Neural crest cell (in vitro differentiated cells): ENCODE measurements around the gene IMPG2. TPM values are rescaled to one million over a fixed set of nuclear protein-coding genes. Genes with fewer than 3 reads are reported as not detected.
"Not testable (repeated sequence)": the region's sequence is repeated elsewhere in the genome, so short reads cannot be mapped to it uniquely, and the experiment has no call there.

Source experiments
- DNase-seq: peaks from one replicate; pipeline ENCODE4 v3.0.0; 2021; ENCODE audit warnings: low read depth, mixed read lengths, low spot score
- H3K27ac Mint-ChIP-seq: one replicate; pipeline ENCODE4 v1.8.0; 2021; ENCODE audit warnings: mild to moderate bottlenecking, mixed read lengths; ENCODE audit not compliant: unreplicated experiment
- H3K27me3 Mint-ChIP-seq: 2 replicates; pipeline ENCODE4 v1.8.0; 2021; ENCODE audit warnings: low read depth, mild to moderate bottlenecking, mixed read lengths
- H3K36me3 Mint-ChIP-seq: 2 replicates; pipeline ENCODE4 v1.8.0; 2021; ENCODE audit warnings: low read depth, mild to moderate bottlenecking, mixed read lengths
- H3K4me1 Mint-ChIP-seq: 2 replicates; pipeline ENCODE4 v1.8.0; 2021; ENCODE audit warnings: mixed read lengths
- H3K4me3 Mint-ChIP-seq: one replicate; pipeline ENCODE4 v1.8.0; 2021; ENCODE audit warnings: mild to moderate bottlenecking, mixed read lengths
- H3K9me3 Mint-ChIP-seq: 2 replicates; pipeline ENCODE4 v1.8.0; 2021; ENCODE audit warnings: mixed read lengths
- total RNA-seq: library from RNA; stranded (reverse); gene quantifications from 2 replicates; pipeline ENCODE4 v1.2.1, GENCODE V29; 2021
- TF ChIP-seq, protein P1 (sequence below): fragments of 200-600 bp; sonication (generic); conservative IDR thresholded peaks from 2 replicates; pipeline ENCODE4 v1.5.0; 2021; ENCODE audit warnings: antibody characterized with exemption, mild to moderate bottlenecking

The IMPG2 gene
- total RNA-seq, 1 donor from 2014 or later: 0.40 TPM

DNA sequence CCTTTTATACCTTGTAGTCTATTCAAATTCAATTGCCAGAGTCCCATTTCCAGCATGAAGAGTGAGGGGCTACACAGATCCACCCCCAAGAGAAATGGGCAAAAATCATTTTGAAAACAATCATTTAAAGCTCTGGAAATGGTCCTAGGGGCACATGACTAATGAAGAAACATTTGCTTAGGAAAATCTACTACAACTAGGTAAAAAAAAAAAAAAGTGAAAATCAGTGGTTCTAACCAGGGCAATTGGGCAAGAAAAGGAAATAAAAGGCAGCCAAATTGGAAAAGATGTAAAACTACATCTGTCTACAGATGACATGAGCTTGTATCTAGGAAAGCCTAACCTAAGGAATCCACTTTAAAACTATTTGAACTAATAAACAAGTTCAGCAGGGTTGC lies 9.4 kb downstream of the IMPG2 start:
- H3K4me3 Mint-ChIP-seq: no peak overlapping the region
- DNase-seq: no peak
- peaks cover 13% of the 10 kb centered on the region for H3K9me3 Mint-ChIP-seq
- peaks cover 30% of the 10 kb centered on the region for H3K36me3 Mint-ChIP-seq
- no peaks in the 10 kb centered on the region for H3K27me3 Mint-ChIP-seq
- TF ChIP-seq, protein P1, sequence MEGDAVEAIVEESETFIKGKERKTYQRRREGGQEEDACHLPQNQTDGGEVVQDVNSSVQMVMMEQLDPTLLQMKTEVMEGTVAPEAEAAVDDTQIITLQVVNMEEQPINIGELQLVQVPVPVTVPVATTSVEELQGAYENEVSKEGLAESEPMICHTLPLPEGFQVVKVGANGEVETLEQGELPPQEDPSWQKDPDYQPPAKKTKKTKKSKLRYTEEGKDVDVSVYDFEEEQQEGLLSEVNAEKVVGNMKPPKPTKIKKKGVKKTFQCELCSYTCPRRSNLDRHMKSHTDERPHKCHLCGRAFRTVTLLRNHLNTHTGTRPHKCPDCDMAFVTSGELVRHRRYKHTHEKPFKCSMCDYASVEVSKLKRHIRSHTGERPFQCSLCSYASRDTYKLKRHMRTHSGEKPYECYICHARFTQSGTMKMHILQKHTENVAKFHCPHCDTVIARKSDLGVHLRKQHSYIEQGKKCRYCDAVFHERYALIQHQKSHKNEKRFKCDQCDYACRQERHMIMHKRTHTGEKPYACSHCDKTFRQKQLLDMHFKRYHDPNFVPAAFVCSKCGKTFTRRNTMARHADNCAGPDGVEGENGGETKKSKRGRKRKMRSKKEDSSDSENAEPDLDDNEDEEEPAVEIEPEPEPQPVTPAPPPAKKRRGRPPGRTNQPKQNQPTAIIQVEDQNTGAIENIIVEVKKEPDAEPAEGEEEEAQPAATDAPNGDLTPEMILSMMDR: no peak
- no peak overlapping the region for H3K27ac Mint-ChIP-seq
- peaks cover 8% of the 10 kb centered on the region for H3K4me1 Mint-ChIP-seq

DNA sequence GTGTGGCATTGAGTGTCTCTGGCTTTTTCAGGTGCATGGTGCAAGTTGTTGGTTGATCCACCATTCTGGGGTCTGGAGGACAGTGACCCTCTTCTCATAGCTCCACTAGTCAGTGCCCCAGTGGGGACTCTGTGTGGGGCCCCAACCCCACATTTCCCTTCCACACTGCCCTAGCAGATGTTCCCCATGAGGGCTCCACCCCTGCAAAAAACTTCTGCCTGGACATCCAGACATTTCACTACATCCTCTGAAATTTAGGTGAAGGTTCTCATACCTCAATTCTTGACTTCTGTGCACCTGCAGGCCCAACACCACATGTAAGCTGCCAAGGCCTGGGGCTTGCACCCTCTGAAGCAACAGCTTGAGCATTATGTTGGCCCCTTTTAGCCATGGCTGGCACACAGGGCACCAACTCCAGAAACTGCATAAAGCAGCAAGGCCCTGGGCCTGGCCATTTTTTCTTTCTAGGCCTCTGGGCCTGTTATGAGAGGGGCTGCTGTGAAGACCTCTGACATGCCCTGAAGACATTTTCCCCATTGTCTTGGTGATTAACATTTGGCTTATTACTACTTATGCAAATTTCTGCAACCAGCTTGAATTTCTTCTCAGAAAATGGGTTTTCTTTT lies 12.1 kb downstream of the IMPG2 start:
- Mint-ChIP-seq H3K9me3 (peaks cover 13% of the 10 kb centered on the region), H3K36me3 (peaks cover 33% of the 10 kb centered on the region)
- not testable (repeated sequence) for H3K27ac Mint-ChIP-seq, H3K4me3 Mint-ChIP-seq, H3K4me1 Mint-ChIP-seq, H3K27me3 Mint-ChIP-seq, DNase-seq

DNA sequence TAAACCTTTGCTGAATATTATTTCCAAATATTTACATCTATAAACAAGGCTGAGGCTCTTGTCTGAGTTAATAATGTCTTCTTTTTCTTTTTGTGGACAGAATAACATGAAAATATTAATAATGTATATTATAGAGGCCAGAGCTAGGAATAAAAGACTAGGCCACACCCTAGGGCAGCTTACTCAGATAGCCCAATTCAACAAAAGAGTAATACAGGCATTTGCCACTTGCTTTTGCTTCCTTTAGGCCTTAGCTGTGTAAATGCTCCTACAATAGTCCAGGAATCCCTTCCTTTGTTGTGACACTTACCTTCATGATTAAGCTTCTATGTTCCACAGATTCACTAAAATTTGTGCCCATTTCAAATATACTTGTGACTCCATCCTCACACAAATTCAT lies 16.5 kb downstream of the IMPG2 start:
- Mint-ChIP-seq H3K4me3 (no peak overlapping the region), H3K27me3 (no peaks in the 10 kb centered on the region), H3K36me3 (peaks cover 38% of the 10 kb centered on the region), H3K27ac (no peak overlapping the region), H3K4me1 (no peaks in the 10 kb centered on the region), H3K9me3 (peaks cover 6% of the 10 kb centered on the region)
- TF ChIP-seq, protein P1: no peak
- DNase-seq: no peak

DNA sequence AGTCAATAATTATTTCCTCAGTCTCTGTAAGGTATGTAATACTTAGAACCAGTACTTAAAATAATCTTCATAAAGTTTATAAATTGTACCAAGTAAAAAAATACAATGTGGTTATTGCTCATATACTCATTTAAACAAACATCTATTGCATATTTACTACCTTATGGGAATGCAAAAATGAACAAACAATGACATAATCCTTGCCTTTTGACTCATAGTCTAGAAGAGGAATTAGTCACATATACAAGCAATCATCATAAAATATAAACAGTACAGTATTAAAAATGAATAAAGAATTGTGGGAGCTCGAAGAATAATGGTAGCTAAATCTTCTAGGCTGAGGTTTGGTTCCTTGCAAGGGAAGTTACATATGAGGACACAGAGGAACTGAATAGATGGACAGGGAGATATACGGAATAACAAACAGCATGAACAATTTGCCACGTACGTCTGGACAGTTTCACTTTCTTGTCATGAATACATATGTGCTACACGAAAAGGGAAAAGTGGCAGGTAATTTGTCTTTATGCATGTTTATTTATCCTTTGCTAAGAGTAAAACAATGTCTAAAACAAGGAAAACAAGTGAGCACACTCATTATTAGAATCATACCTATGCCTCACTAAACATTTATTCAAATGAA lies 17.2 kb downstream of the IMPG2 start:
- DNase-seq: no peak
- H3K27ac Mint-ChIP-seq: no peak overlapping the region
- H3K27me3 Mint-ChIP-seq: no peaks in the 10 kb centered on the region
- H3K4me1 Mint-ChIP-seq: no peaks in the 10 kb centered on the region
- TF ChIP-seq, protein P1: no peak
- peaks cover 4% of the 10 kb centered on the region for H3K9me3 Mint-ChIP-seq
- H3K4me3 Mint-ChIP-seq: no peak overlapping the region
- peaks cover 33% of the 10 kb centered on the region for H3K36me3 Mint-ChIP-seq

DNA sequence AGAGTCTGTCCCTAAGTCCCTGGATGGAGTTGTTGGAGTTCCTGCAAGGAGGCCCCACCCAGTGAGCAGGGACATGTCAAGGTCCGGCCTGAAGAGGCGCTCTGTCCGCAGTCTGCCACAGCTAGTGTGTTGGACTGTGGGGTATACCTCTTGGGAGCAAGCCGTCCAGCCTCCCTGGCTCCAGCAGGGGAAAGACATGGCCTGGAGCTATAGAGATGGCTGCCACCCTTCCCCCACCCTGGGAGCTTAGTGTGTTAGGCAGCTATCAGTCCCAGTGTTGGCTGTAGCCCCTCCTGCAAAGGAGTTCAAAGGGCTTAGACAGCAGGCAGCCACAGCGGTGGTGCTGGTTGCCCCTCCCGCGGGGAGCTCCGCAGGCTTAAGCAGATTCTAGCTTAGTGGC lies 20.3 kb downstream of the IMPG2 start:
- Mint-ChIP-seq H3K27me3 (no peaks in the 10 kb centered on the region), H3K27ac (no peak overlapping the region), H3K4me1 (no peaks in the 10 kb centered on the region), H3K36me3 (peaks cover 28% of the 10 kb centered on the region), H3K4me3 (no peak overlapping the region), H3K9me3 (peaks cover 13% of the 10 kb centered on the region)
- TF ChIP-seq, protein P1: no peak
- no peak for DNase-seq

DNA sequence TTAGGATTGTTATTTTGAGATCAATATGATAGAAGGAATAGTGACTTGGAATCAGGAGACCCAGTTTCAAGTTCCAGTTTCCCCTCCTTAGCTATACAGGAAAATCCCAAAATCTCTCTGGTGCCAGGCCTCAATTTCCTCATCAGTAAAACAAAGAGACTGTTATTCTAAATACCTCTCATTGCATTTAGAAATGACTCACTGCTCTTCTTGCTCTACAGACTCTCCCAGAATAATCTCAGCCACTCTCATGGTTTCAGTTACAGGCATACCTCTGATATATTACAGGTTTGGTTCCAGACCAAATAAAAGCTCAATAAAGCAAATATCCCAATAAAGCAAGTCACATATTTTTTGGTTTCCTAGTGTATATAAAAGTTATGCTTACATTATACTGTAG lies 28.3 kb downstream of the IMPG2 start:
- Mint-ChIP-seq H3K27me3 (no peaks in the 10 kb centered on the region), H3K4me1 (no peaks in the 10 kb centered on the region), H3K36me3 (peaks cover 11% of the 10 kb centered on the region), H3K4me3 (no peak overlapping the region), H3K9me3 (peaks cover 15% of the 10 kb centered on the region), H3K27ac (no peak overlapping the region)
- TF ChIP-seq, protein P1: no peak
- no peak for DNase-seq
